Effector memory CD4-positive, alpha-beta T cell (primary cell): ENCODE data around the gene CTNNBL1.

Source experiments
- DNase-seq, 3 donors: peaks; one replicate each; pipeline ENCODE4 v3.0.0-alpha.2; 2020
- H3K27ac ChIP-seq: 2 replicates; pipeline ENCODE4 v1.7.0; 2013; ENCODE audit warnings: mild to moderate bottlenecking, low read length, moderate library complexity; ENCODE audit not compliant: insufficient read depth, poor library complexity, severe bottlenecking
- H3K27me3 ChIP-seq: replicated peaks from 2 replicates; pipeline ENCODE4 v1.7.0; 2013; ENCODE audit warnings: mild to moderate bottlenecking, low read length; ENCODE audit not compliant: insufficient read depth, control insufficient read depth, poor library complexity, severe bottlenecking
- H3K36me3 ChIP-seq: 2 replicates; pipeline ENCODE4 v1.7.0; 2013; ENCODE audit warnings: mild to moderate bottlenecking, low read length, moderate library complexity; ENCODE audit not compliant: control insufficient read depth, insufficient read depth
- H3K4me1 ChIP-seq: 2 replicates; pipeline ENCODE4 v1.7.0; 2013; ENCODE audit warnings: low read length, mild to moderate bottlenecking; ENCODE audit not compliant: control insufficient read depth, insufficient read depth, poor library complexity, severe bottlenecking
- H3K4me3 ChIP-seq: 2 replicates; pipeline ENCODE4 v1.7.0; 2013; ENCODE audit warnings: low read length, low read depth, mild to moderate bottlenecking; ENCODE audit not compliant: insufficient read depth, poor library complexity, severe bottlenecking
- H3K9me3 ChIP-seq: 2 replicates; pipeline ENCODE4 v1.7.0; 2013; ENCODE audit warnings: mild to moderate bottlenecking, low read length, moderate library complexity; ENCODE audit not compliant: control insufficient read depth

Gene CTNNBL1

GRCh38 chr20:37917461-37917860 lies 223.6 kb downstream of the CTNNBL1 start:
- Histone ChIP-seq H3K27ac (no peak overlapping the region), H3K4me1 (peaks cover 5% of the 10 kb centered on the region), H3K27me3 (no peaks in the 10 kb centered on the region), H3K4me3 (no peak overlapping the region), H3K36me3 (no peaks in the 10 kb centered on the region), H3K9me3 (no peaks in the 10 kb centered on the region)
- no peak for DNase-seq

DNA sequence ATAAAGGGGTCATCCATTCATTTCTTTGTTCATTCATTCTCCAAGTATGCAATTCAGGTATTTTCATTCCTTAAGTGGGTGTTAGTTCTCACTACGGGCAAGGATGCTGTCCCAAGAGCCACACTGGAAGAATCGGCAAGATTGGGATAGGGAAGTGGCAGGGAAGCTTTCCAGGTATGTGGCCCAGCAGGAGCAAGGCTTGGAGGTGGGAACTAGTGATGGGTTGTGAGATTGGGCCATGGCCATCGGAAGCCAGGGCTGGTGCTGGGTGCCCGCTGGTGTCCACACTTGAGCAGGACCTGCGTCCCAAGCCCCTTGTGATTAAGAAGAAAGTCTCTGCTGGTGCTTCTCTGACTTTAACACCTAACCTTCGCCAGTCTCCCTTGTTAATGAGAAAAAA lies 224.2 kb downstream of the CTNNBL1 start:
- Histone ChIP-seq H3K4me1 (peaks cover 5% of the 10 kb centered on the region), H3K27ac (no peak overlapping the region), H3K27me3 (no peaks in the 10 kb centered on the region), H3K36me3 (no peaks in the 10 kb centered on the region), H3K4me3 (no peak overlapping the region), H3K9me3 (no peaks in the 10 kb centered on the region)
- no peak for DNase-seq

- no peaks in the 10 kb centered on the region for H3K9me3 ChIP-seq
- DNase-seq: no peak
- H3K27ac ChIP-seq: no peak overlapping the region
- H3K36me3 ChIP-seq: no peaks in the 10 kb centered on the region
- no peaks in the 10 kb centered on the region for H3K27me3 ChIP-seq
- no peak overlapping the region for H3K4me3 ChIP-seq
- H3K4me1 ChIP-seq: peaks cover 3% of the 10 kb centered on the region
These were observed 225.7 kb downstream of the CTNNBL1 start for GRCh38 chr20:37919389-37920040.

GRCh38 chr20:37920270-37920669 lies 226.4 kb downstream of the CTNNBL1 start:
- Histone ChIP-seq H3K36me3 (no peaks in the 10 kb centered on the region), H3K9me3 (no peaks in the 10 kb centered on the region), H3K27me3 (no peaks in the 10 kb centered on the region), H3K4me1 (no peaks in the 10 kb centered on the region), H3K27ac (no peak overlapping the region), H3K4me3 (no peak overlapping the region)
- no peak for DNase-seq

GRCh38 chr20:37920679-37921322 lies 227.0 kb downstream of the CTNNBL1 start:
- Histone ChIP-seq H3K27ac (no peak overlapping the region), H3K4me3 (no peak overlapping the region), H3K9me3 (no peaks in the 10 kb centered on the region), H3K4me1 (no peaks in the 10 kb centered on the region), H3K27me3 (no peaks in the 10 kb centered on the region), H3K36me3 (no peaks in the 10 kb centered on the region)
- DNase-seq: no peak

DNA sequence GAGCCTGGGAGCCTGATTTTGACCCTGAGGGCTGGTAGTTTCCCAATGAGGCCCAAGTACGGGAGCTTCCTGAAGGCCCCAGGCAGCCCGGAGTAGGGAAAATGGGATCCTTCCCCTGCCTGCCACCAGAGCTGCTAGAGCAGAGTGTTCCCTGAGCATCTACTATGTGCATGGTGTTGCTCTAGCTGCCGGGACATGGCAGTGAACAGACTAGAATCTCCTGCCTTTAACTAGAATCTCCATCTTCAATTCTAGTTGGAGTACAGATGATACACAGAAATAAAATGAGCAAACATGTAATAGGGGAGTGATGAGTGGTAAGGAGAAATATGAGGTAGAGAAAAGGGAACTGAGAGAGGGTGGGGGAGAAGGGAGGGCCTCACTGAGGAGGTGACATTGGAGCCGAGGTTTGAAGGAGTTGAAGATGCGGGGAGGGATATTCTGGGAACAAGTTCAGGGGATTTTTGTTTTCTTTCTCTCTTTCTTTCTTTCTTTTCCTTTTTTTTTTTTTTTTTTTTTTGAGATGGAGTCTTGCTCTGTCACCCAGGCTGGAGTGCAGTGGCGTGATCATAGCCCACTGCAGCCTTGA lies 227.6 kb downstream of the CTNNBL1 start:
- Histone ChIP-seq H3K27ac (no peak overlapping the region), H3K36me3 (no peaks in the 10 kb centered on the region), H3K9me3 (no peaks in the 10 kb centered on the region), H3K27me3 (no peaks in the 10 kb centered on the region), H3K4me1 (no peaks in the 10 kb centered on the region), H3K4me3 (no peak overlapping the region)
- DNase-seq: no peak
